GM12878 (cell line): Measurements from ENCODE around the gene TOPAZ1. TPM values are rescaled to one million over a fixed set of nuclear protein-coding genes. Genes with fewer than 3 reads are reported as not detected.

ENCODE experiments used
- ATAC-seq: fragments of 200-7000 bp; cut with Tn5 transposase; 3 replicates; pipeline ENCODE4 v1.9.1; 2020; ENCODE audit warnings: mild to moderate bottlenecking, moderate library complexity
- BruUV-seq: library from RNA; stranded (reverse); fragments of 400-500 nt; replicated peaks from 2 replicates; lab custom pipeline; 2021; lab: Mats Ljungman, UMichigan
- CTCF ChIA-PET: fragments of 300-600 bp; sonication (Branson Sonifier 250); formaldehyde crosslinking; extraction: SDS; loops from one replicate; lab custom pipeline; 2021; ENCODE audit warnings: inconsistent platforms; lab: Yijun Ruan, JAX
- POLR2A ChIA-PET: fragments of 350-600 bp; formaldehyde crosslinking; extraction: SDS; loops from one replicate; lab custom pipeline; 2021; ENCODE audit warnings: inconsistent platforms; lab: Charles Lee
- RAD21 ChIA-PET: fragments of 300-600 bp; sonication (Branson Sonifier 250); formaldehyde crosslinking; loops from one replicate; lab custom pipeline; 2023; ENCODE audit warnings: antibody characterized with exemption; ENCODE audit not compliant: unreplicated experiment; lab: Charles Lee
- SMC1A ChIA-PET: fragments of 300-600 bp; sonication (Branson Sonifier 250); formaldehyde crosslinking; loops from one replicate; lab custom pipeline; 2023; ENCODE audit not compliant: unreplicated experiment, uncharacterized antibody; lab: Charles Lee
- DNase-seq: peaks from one replicate; pipeline ENCODE4 v3.0.0-alpha.2; 2011; ENCODE audit warnings: low read depth, low spot score
- FAIRE-seq: peaks from 3 replicates; lab custom pipeline; 2011; peaks lifted over from hg19 to GRCh38; lab: Jason Lieb, UNC
- H2AFZ ChIP-seq: 2 replicates; pipeline ENCODE4 v1.6.0; 2011; ENCODE audit warnings: low read depth, low read length, control low read depth; ENCODE audit not compliant: control insufficient read depth
- H3K27ac ChIP-seq: 2 replicates; pipeline ENCODE4 v1.5.1; 2011; ENCODE audit warnings: control low read depth; ENCODE audit not compliant: control insufficient read depth, insufficient read depth
- H3K27me3 ChIP-seq, 2 experiments: replicated peaks in 1 of 2; 2 replicates each; pipeline versions ENCODE4 v1.6.0 to v1.6.1; 2011; ENCODE audit warnings: low read length in 1 of 2; ENCODE audit not compliant: control insufficient read depth in 2 of 2, insufficient read depth in 2 of 2
- H3K36me3 ChIP-seq, 2 experiments: 2 replicates each; pipeline ENCODE4 v1.5.1; 2011; ENCODE audit warnings: low read length in 1 of 2; ENCODE audit not compliant: control insufficient read depth in 2 of 2, insufficient read depth in 2 of 2
- H3K4me1 ChIP-seq: 2 replicates; pipeline ENCODE4 v1.6.1; 2011; ENCODE audit warnings: mild to moderate bottlenecking, low read length, moderate library complexity, mixed read lengths; ENCODE audit not compliant: control insufficient read depth, insufficient read depth
- H3K4me2 ChIP-seq: 2 replicates; pipeline ENCODE4 v1.6.0; 2011; ENCODE audit warnings: control low read depth; ENCODE audit not compliant: control insufficient read depth, insufficient read depth
- H3K4me3 ChIP-seq: fragments of 200-600 bp; sonication (generic); 2 replicates; pipeline ENCODE4 v1.5.1; 2016
- H3K79me2 ChIP-seq: 2 replicates; pipeline ENCODE4 v1.6.0; 2011; ENCODE audit warnings: low read length; ENCODE audit not compliant: control insufficient read depth, insufficient read depth
- H3K9ac ChIP-seq: 2 replicates; pipeline ENCODE4 v1.8.0; 2011; ENCODE audit warnings: low read length, control low read depth, mixed read lengths; ENCODE audit not compliant: control insufficient read depth, insufficient read depth
- H3K9me3 ChIP-seq: replicated peaks from 3 replicates; pipeline ENCODE4 v1.5.1; 2011; ENCODE audit warnings: mild to moderate bottlenecking, low read length; ENCODE audit not compliant: control insufficient read depth, insufficient read depth
- H4K20me1 ChIP-seq: 2 replicates; pipeline ENCODE4 v1.6.0; 2011; ENCODE audit not compliant: control insufficient read depth, insufficient read depth
- CEBPB ChIP-seq, 2 experiments: fragments of 150-350 bp in 1 of 2; IDR thresholded peaks; 2 replicates each; pipeline ENCODE4 v1.6.1; 2012 to 2014; ENCODE audit warnings: low read depth in 2 of 2, low read length in 2 of 2, borderline replicate concordance in 1 of 2, inconsistent platforms in 1 of 2
- CHD4 ChIP-seq: fragments of 200-600 bp; sonication (generic); IDR thresholded peaks from 2 replicates; pipeline ENCODE4 v1.6.1; 2016; ENCODE audit warnings: mild to moderate bottlenecking
- DPF2 ChIP-seq: fragments of 450-650 bp; IDR thresholded peaks from 2 replicates; pipeline ENCODE4 v1.6.1; 2017; ENCODE audit warnings: mild to moderate bottlenecking
- FOXK2 ChIP-seq: fragments of 450-650 bp; IDR thresholded peaks from 2 replicates; pipeline ENCODE4 v1.6.1; 2017; ENCODE audit warnings: mild to moderate bottlenecking, moderate library complexity
- POU2F2 ChIP-seq: IDR thresholded peaks from 3 replicates; pipeline ENCODE4 v1.6.1; 2011; ENCODE audit warnings: low read depth, mild to moderate bottlenecking, low read length, borderline replicate concordance
- SMARCA5 ChIP-seq: fragments of 450-650 bp; IDR thresholded peaks from 2 replicates; pipeline ENCODE4 v1.6.1; 2017; ENCODE audit warnings: mild to moderate bottlenecking
- SREBF2 ChIP-seq: IDR thresholded peaks from 2 replicates; pipeline ENCODE4 v1.6.1; 2012; ENCODE audit warnings: mild to moderate bottlenecking, low read length
- SRF ChIP-seq, 2 experiments: IDR thresholded peaks; 2 replicates each; pipeline ENCODE4 v1.6.1; 2011; ENCODE audit warnings: low read depth in 2 of 2, low read length in 2 of 2, mild to moderate bottlenecking in 1 of 2, moderate library complexity in 1 of 2
- USF1 ChIP-seq: IDR thresholded peaks from 2 replicates; pipeline ENCODE4 v1.6.1; 2011; ENCODE audit warnings: borderline replicate concordance, low read depth, mild to moderate bottlenecking, moderate library complexity, mixed read lengths, low read length; ENCODE audit not compliant: insufficient read depth; ENCODE audit errors: extremely low read length
- ZBTB11 ChIP-seq: fragments of 450-650 bp; formaldehyde crosslinking; IDR thresholded peaks from 2 replicates; pipeline ENCODE4 v1.5.0; 2022; ENCODE audit warnings: mild to moderate bottlenecking, missing genetic modification characterization
- WGBS: methylation state at CpG from one replicate; pipeline ENCODE4 v1.1.6; 2016; ENCODE audit warnings: low lambda C conversion rate; ENCODE audit not compliant: insufficient replicate concordance, insufficient coverage; ENCODE audit errors: missing lambda C conversion rate; 5-methylcytosine and 5-hydroxymethylcytosine counted together
- in situ Hi-C: fragments of 300-500 bp; cut with MboI; formaldehyde crosslinking; loops from 9 replicates; pipeline ENCODE4 v1.14.3; 2018; ENCODE audit warnings: mixed read lengths
- intact Hi-C: fragments of 100-400 bp; cut with micrococcal nuclease; formaldehyde crosslinking; loops from one replicate; pipeline ENCODE4 v1.14.2; 2022; ENCODE audit not compliant: unreplicated experiment
- polyA plus RNA-seq, 11 experiments: library from polyadenylated mRNA; depleted of rRNA in 4 of 11; unstranded in 6 of 11; stranded (reverse) in 5 of 11; fragments of >200 nt; fragmentation: Nextera tagmentation in 4 of 11; fragmentation: Illumina TruSeq in 1 of 11; extraction: Ambion mirVana in 4 of 11; extraction: Trizol in 1 of 11; gene quantifications; 1 replicate in 1 of 11; 2 replicates in 10 of 11; pipeline versions ENCODE4 v1.2.1 to v1.2.3, GENCODE V29; 2011 to 2016; ENCODE audit warnings: inconsistent platforms in 2 of 11, missing spikeins in 2 of 11, low read depth in 1 of 11
- total RNA-seq, 4 experiments: library from RNA; depleted of rRNA in 3 of 4; stranded (reverse); fragments of >200 nt in 3 of 4; fragmentation: Illumina TruSeq in 1 of 4; extraction: Trizol in 1 of 4; gene quantifications; 2 replicates each; pipeline versions ENCODE4 v1.2.1 to v1.2.3, GENCODE V29; 2013 to 2021
- TF ChIP-seq, protein P1 (sequence below): IDR thresholded peaks from 2 replicates; pipeline ENCODE4 v1.6.1; 2012; ENCODE audit warnings: improper control_type of control experiment, low read depth, low read length; ENCODE audit not compliant: insufficient replicate concordance

The TOPAZ1 gene
- total and polyA plus RNA-seq, 10 of the 15 experiments (the other 5 are each of a cell fraction or from before 2014, with no cell fraction given), result 0.02 TPM; not detected in 9

GRCh38 chr3:44280631-44281030, 38.9 kb downstream of the TOPAZ1 start:
- ATAC-seq (no peak), FAIRE-seq (no peak), DNase-seq (no peak)
- no TSS peak for BruUV-seq
- no peaks in the 10 kb centered on the region for H3K27me3 ChIP-seq
- no peaks in the 10 kb centered on the region for H3K4me1 ChIP-seq
- ChIA-PET RAD21 (no interaction called here), SMC1A (no interaction called here), CTCF (no interaction called here), POLR2A (no interaction called here)
- H3K27ac ChIP-seq, result no peak overlapping the region
- WGBS, result 0% methylated on average over 2 of the region's 2 CpGs
- H3K9ac ChIP-seq, result no peak overlapping the region
- in situ Hi-C loops, result no loop called here
- no peaks in the 10 kb centered on the region for H3K9me3 ChIP-seq
- TF ChIP-seq, protein P1, sequence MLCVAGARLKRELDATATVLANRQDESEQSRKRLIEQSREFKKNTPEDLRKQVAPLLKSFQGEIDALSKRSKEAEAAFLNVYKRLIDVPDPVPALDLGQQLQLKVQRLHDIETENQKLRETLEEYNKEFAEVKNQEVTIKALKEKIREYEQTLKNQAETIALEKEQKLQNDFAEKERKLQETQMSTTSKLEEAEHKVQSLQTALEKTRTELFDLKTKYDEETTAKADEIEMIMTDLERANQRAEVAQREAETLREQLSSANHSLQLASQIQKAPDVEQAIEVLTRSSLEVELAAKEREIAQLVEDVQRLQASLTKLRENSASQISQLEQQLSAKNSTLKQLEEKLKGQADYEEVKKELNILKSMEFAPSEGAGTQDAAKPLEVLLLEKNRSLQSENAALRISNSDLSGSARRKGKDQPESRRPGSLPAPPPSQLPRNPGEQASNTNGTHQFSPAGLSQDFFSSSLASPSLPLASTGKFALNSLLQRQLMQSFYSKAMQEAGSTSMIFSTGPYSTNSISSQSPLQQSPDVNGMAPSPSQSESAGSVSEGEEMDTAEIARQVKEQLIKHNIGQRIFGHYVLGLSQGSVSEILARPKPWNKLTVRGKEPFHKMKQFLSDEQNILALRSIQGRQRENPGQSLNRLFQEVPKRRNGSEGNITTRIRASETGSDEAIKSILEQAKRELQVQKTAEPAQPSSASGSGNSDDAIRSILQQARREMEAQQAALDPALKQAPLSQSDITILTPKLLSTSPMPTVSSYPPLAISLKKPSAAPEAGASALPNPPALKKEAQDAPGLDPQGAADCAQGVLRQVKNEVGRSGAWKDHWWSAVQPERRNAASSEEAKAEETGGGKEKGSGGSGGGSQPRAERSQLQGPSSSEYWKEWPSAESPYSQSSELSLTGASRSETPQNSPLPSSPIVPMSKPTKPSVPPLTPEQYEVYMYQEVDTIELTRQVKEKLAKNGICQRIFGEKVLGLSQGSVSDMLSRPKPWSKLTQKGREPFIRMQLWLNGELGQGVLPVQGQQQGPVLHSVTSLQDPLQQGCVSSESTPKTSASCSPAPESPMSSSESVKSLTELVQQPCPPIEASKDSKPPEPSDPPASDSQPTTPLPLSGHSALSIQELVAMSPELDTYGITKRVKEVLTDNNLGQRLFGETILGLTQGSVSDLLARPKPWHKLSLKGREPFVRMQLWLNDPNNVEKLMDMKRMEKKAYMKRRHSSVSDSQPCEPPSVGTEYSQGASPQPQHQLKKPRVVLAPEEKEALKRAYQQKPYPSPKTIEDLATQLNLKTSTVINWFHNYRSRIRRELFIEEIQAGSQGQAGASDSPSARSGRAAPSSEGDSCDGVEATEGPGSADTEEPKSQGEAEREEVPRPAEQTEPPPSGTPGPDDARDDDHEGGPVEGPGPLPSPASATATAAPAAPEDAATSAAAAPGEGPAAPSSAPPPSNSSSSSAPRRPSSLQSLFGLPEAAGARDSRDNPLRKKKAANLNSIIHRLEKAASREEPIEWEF, result no peak
- TF ChIP-seq ZBTB11 (CRISPR knock-in tag) (no peak), USF1 (no peak), SMARCA5 (no peak), CEBPB (IDR thresholded peaks at IDR 0.05; ENCODE audit: borderline replicate concordance in 1 of 2, low read depth in 2 of 2, low read length in 2 of 2) (no peak), DPF2 (no peak), FOXK2 (no peak), SREBF2 (no peak), SRF (IDR thresholded peaks at IDR 0.05; ENCODE audit: low read depth in 2 of 2, low read length in 2 of 2) (no peak), CHD4 (no peak), POU2F2 (no peak)
- no peak overlapping the region for H2AFZ ChIP-seq
- H4K20me1 ChIP-seq, result no peaks in the 10 kb centered on the region
- no peak overlapping the region for H3K4me3 ChIP-seq
- intact Hi-C loops, result no loop called here
- no peaks in the 10 kb centered on the region for H3K79me2 ChIP-seq
- H3K36me3 ChIP-seq, result no peaks in the 10 kb centered on the region
- no peak overlapping the region for H3K4me2 ChIP-seq
